ENCODE data around the gene STEAP3.

STEAP3 gene

GRCh38 chr2:119228964-119229363, 5.3 kb downstream of the STEAP3 start:
- DNase-seq = no peak

- no peak for DNase-seq
Observed at GRCh38 chr2:119229716-119230115, 6.1 kb downstream of the STEAP3 start.

DNA sequence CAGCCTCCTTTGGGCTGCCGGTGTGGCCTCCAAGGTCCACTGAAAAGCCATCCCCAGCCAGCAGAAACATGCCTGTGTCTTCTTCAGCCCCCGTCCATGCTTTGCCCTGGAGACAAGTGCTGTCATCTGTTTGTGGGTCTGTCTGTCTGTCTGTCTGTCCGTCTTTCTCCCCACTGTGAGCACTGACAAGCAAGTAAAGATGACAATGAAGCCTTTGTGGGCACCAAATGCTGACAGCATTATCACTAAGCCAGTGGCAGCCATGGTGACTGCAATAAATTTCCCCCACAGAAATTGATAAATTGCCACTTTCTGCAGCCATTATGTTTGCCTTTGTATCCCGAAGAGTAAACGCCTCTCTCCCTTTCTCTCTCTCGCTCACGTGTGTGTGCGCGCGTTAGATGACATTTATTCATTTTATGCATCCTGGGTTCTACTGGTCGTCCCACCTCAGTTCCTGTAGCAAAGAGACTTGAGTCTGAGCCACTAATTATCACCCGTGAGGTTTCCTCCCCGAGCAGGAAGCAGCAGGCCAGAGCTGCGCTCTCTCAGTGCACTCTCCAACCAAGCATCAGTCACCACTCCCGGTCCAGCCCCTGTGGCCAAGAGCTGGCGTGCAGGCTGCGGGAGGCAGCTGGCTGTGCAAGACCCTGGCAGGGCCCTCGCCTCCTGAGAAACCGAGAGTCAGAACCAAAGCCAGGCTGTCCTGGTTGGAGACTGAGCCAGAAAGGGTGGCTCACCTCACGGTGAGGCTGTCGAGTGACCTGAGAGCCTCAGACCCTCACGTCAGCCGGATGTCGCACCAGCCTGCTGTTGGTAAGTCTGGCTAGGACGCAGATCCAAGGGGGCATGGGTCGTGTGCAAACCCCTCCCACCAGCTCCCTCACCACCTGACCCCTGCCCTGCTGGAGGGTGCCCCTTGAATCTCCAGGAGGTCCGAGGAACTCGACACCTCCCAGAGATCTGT, 6.9 kb downstream of the STEAP3 start:
- peak; percentile 30 for DNase-seq

DNA sequence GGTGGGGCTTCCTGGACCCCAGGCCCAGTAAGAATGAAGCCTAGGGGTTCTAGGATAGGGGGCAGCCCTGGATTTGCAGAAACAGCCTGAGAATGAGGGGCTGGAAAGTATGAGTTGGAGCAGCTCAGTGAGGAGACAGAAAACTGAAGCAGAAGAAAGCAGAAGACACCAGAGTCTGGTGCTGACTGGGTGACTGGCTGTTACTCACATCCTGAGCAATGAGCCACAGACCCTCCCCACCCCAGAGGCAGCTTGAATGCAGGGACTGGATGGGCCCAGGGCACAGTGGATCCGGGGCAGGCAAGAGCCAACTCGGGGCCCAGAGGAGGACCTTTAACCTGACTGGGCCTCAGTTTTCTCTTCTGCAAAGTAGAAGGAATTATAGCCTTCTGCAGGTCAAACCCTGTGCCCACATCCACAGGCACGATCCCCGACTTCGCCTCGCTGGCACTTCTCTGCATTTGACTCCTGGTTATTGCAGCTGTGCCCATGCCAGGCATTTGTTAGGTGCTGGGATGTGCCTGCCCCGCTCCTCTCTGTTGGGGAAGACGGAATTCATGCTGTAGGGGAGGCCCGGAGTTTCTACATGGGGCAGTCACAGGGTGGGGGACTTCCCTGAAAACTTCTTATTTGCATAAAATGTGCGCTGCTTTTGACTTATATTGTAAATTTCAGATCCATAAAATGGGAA, 8.5 kb downstream of the STEAP3 start:
- DNase-seq = no peak

DNA sequence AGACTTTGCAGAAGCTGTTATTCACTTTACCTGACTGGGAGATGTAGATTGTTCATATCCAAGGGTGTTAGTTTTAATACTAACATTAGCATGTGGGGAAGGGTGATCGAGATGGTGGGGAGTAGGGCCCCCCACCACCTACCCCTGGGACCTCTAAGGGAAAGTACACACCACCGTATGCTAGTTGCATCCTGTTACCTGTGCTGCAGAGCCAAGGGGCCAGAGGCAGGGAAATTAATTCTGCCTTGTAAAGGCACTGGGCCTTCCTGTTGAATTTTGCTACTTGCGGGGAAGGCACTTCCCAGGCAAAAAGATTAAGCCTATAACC, 9.0 kb downstream of the STEAP3 start:
- no peak for DNase-seq

- no peak for DNase-seq
Observed at GRCh38 chr2:119233326-119234020, 9.8 kb downstream of the STEAP3 start.

DNA sequence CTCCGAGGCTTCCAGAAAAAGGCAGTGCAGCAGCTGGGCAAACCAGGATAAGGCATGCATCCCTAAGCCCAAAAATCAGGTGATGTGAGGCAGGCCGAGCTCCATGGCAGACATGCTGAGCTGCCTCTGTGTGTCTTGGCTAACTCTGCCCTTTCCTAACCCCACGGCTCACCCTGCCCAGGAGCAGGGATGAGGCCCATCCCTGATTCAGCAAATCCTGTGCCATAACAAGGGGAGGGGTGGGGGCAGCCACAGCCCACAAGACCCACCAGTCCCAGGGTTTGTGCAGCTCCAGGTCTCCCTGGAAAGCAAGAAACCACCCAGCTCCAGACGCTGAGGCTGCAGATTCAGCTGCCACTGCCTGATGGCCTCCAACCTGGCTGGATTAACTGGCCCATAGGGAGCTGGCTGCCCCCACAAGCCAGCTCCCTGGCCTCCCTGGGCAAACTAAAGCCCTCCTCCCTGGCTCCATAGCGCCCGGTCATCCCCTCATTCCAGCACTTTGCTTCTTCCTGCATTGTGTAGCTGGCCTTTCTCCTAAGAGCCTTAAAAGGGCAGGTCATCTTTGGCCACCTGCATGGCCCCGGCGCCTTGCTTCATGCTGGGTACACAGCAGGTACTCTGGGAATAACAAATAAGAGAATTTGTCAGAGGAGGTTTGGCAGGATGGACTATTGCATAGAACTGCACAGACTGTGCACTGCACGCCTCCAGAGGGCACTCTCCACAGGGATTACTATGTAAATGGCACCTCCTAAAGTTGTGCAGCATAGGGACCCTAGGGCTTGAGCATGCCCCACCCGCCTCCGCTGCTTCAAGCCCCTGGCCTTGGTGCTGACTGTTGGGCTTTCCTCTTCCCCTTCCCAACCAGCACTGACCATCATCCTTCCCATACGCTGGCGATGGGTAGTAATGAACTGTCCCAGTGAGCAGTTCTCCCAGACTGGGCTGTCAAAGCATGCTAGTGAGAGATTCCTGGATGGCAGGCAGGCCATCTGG, 10.7 kb downstream of the STEAP3 start:
- DNase-seq = no peak

DNA sequence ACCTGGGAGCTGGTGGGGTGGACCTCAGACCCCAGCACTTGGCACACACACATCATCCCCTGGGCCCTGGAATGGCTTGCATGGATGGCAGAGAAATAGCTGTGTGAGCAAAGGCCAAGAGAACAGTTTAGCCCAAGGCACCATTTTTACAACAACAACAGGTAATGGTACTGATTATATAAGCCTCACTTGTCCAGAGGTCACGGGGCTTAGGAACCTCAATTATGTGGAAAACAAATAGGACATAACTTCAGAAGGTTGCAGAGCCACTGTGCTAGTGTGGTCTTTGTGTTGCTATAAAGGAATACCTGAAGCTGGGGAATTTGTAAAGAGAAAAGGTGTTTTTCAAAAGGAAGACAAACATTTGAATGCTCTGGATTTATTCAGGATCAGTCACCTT, 13.2 kb downstream of the STEAP3 start:
- DNase-seq = no peak

- no peak for DNase-seq
Observed at GRCh38 chr2:119240311-119241204, 16.9 kb downstream of the STEAP3 start.

DNA sequence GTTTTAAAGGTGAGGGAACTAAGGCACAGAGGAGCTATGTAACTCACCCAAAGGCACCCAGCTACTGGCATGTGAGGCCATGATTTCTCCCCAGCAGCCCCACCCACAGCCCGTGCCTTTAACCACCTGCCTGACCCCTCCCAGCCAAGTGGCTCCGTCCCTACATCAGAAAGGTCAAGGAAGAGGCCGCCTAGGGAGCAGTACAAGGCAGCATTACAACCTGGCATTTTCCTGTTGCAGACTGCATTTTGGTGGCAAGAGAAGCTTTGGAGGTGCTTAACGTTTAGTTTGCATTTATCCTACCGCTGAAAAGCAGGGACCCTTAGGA, 17.5 kb downstream of the STEAP3 start:
- no peak for DNase-seq

GRCh38 chr2:119242276-119243119, 18.9 kb downstream of the STEAP3 start:
- DNase-seq = no peak

DNA sequence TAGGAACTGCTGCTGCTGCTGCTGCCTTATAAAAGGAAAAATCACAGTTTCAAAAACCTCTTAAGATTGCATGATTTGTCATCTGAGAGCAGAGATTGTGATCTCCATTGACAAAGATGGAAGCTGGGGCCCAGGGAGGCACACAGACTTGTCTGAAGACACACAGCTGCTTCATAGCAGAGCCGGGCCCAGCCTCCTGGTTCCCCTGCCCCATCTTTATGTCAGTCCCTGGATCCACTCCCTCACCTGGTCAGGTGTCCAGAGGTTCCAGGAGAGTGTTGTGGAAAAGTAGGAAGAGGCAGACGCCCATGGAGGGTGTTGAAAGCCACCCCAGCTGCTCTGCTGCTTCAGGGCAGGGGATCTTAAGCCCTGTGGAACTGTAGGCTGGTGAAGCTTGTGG, 20.0 kb downstream of the STEAP3 start:
- no peak for DNase-seq

DNA sequence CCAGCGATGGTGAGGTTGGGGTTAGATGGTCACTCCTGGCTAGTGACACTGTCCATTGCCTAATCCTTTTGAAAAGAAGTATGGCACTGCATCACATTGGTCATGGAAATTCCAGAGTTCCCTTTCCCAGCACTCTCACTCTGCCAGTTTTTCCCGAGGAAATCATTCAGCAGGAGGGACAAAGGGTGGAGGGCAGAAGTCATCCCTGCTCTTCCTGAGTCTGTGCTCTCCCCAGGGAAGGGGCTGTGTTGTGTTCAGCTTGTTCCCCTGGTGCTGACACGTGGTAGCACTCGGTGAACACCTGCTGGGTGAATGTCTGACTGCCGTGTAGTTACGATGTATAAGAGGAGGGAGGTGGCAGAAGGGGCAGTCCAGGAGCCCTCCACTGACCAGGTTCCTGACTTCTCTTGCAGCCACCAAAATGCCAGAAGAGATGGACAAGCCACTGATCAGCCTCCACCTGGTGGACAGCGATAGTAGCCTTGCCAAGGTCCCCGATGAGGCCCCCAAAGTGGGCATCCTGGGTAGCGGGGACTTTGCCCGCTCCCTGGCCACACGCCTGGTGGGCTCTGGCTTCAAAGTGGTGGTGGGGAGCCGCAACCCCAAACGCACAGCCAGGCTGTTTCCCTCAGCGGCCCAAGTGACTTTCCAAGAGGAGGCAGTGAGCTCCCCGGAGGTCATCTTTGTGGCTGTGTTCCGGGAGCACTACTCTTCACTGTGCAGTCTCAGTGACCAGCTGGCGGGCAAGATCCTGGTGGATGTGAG, 21.6 kb downstream of the STEAP3 start:
- no peak for DNase-seq

DNA sequence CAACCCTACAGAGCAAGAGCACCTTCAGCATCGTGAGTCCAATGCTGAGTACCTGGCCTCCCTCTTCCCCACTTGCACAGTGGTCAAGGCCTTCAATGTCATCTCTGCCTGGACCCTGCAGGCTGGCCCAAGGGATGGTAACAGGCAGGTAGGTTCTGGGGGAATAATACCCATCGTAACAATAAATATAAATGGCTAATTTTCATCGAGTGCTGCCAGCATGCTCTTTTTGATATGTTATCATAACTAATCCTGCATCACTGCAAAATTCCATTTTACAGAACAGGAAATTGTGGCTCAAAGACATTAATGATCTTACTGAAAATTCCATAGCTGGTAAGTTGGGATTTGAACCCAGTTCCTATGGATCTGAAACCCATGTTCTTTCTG, 22.2 kb downstream of the STEAP3 start:
- DNase-seq = no peak

DNA sequence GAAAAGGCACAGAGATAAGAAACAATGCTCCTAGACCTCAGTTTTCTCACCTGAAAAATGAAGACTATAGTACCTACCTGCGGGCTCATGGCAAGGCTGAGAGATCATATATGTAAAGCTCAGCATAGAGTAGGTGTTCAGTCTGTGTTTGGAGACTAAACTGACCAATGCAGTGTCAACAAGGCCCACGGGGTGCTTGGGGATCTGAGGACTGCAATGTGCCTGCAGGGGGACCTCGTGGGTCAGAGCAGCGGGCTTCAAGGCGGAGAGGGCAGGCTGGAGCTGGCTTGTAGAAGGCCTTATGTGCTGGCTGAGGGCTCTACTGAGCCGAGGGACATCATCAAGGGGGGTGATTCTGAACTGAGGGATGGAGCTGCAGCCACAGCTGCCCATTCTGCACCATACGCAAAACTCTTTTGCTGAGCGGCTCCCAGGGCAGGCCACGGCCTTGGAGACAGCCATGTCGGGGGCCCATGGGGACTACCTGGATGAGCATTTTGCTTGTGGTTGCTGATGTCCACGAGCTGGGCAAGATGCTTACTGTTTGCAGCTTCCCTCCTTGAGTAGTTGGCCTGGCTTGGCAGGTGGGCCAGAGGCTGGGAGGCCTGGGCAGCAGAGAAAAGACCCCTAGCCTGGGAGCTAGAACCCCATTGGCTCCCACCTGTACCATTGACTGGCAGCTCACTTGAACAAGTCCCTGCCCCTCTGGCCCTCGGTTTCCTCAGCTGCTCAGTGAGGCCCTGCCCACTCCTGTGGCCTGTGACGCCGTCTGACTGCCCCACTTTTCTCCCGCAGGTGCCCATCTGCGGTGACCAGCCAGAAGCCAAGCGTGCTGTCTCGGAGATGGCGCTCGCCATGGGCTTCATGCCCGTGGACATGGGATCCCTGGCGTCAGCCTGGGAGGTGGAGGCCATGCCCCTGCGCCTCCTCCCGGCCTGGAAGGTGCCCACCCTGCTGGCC, 23.5 kb downstream of the STEAP3 start:
- no peak for DNase-seq

GRCh38 chr2:119247844-119248271, 24.2 kb downstream of the STEAP3 start:
- no peak for DNase-seq

DNA sequence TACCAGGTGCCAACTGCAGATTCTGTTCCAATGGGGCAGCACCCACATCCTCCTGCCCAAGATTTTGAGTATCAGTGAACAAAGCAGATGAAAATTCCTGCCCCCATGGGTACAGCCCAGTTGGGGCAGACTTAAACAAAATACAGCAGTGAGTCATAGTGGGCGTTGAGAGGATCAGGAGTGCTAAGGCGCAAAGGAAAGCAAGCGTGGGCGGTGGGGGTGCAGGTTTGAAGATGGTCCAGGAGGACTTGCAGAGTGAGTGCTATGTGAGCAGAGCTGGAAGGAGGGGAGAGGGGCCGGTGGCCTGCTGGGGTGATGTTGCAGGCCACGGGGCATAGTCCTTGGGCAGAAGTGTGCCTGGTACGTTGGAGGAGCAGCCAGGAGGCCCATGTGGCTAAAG, 24.7 kb downstream of the STEAP3 start:
- no peak for DNase-seq

GRCh38 chr2:119248751-119249150, 25.1 kb downstream of the STEAP3 start:
- no peak for DNase-seq

Measured in GOT3 (cell line).